Islet precursor cell (in vitro differentiated cells): Measurements from ENCODE around the gene TRPM2.
A peak's percentile ranks its signal among the peaks of the same experiment; 100 is the strongest.

Source experiments
- DNase-seq: peaks from one replicate; pipeline ENCODE4 v3.0.0-alpha.2; 2018

TRPM2 gene

GRCh38 chr21:44449473-44450363, 96.3 kb downstream of the TRPM2 start:
- peak; percentile 61 for DNase-seq

DNA sequence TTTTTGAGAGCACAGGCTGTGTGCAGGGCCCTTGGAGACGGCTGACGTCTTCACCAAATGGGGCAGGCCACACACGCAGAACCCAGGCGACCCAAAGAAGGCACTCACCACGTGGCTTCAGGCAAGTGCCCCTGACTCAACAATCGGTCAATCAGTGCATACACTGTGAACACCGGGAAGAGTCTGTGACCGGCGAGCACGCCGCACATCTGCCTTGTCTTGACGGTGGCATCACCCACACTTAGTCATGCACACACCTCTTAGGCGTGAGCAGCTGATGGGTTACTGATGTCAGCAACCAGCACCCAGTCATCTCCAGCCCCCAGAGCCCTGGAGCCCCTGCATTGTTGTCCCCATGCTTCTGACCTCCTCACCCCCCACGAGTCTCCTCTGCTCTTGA, 97.0 kb downstream of the TRPM2 start:
- peak; percentile 34 for DNase-seq

- peak; percentile 31 for DNase-seq
Measured at GRCh38 chr21:44450999-44451398, 97.6 kb downstream of the TRPM2 start.

DNA sequence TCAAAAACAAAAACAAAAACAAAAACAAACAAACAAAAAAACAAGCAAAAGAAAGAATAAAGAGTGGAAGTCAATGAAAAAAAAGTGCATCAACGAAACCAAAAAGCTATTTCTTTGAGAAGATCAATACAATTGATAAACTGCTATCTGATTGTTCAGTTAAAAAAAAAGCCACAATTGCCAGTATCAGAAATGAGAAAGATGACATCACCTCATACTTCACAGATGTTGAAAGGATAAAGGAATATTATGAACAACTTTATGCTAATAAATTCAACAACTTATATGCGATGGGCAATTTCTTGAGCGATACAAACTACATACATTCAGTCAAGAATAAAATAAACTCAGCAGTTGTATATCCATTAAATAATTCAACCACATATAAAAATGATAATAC, 99.7 kb downstream of the TRPM2 start:
- DNase-seq = no peak

- DNase-seq = peak; percentile 16
Measured at GRCh38 chr21:44454058-44454457, 100.6 kb downstream of the TRPM2 start.

DNA sequence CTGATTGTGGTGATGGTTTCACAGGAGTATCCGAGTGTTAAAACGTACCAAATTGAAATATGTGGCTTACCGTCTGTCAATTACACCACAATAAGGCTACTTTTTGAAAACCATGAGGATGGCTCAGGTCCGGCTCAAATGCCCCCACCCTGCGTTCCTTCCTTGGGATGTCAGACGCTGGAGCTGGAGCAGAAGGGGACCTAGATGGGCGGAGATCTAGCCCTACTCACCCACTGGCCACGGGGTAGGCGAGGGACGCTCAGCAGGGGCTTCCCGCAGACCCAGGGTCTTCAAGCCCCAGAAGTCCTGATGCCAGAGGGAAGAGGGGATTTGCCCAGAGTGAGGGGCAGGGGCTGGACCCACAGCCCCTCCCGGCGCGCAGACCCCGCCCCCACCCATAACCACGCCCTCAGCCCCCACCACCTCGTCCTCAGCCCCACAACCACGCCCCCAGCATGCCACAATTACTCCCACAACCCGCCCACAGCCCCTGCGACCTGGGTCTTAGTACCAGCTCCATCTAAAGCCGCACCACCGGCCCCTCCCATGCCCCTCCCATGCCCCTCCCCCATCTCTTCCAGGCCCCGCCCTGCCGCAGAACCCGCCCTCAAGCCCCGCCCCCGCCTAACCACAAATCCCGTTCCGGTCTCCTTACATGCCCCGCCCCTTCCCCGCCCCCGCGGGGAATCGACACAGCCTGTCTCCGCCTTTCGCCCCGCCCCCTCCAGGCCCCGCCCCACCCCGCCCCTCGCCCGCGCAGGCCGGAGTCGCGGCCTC, 101.5 kb downstream of the TRPM2 start, which contains the start of gene LRRC3:
Gene LRRC3 (plus strand): TSS at position 764 of the 777 bp plus-strand sequence. CDS start 1,135 bp downstream, outside the sequence.
- DNase-seq = peak; percentile 98

- peak; percentile 70 for DNase-seq
Measured at GRCh38 chr21:44455524-44456213, 102.2 kb downstream of the TRPM2 start.

DNA sequence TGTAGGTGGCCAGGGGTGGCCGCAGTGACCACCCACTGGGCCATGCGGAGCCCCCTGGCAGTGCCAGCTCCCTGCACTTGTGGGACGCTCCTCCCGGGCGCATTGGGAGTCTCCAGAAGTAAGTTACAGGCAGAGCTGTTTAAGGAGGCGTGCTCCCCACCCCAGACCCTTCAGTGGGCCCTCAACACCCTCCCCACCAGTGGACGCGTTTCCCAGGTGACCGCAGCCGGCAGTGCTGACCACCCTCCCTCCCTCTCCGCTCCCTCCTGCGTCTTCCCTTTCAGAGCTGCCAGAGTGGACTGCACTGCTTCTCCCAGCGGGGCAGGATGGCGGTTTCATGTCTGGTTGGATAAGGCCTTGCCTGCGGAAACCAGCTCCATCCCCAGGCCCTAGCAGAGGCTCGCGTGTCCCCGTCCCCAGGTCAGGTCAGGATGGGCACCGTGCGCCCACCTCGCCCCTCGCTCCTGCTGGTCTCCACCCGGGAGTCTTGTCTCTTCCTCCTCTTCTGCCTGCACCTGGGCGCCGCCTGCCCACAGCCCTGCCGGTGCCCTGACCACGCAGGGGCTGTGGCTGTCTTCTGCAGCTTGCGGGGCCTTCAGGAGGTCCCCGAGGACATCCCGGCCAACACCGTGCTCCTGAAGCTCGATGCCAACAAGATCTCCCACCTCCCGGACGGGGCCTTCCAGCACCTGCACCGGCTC, 102.9 kb downstream of the TRPM2 start:
- no peak for DNase-seq

GRCh38 chr21:44456915-44457736, 103.7 kb downstream of the TRPM2 start:
- DNase-seq = no peak

- DNase-seq = no peak
Measured at GRCh38 chr21:44458971-44459711, 105.7 kb downstream of the TRPM2 start.

GRCh38 chr21:44459712-44460440, 106.5 kb downstream of the TRPM2 start:
- DNase-seq = no peak

- no peak for DNase-seq
Measured at GRCh38 chr21:44460441-44460755, 107.0 kb downstream of the TRPM2 start.

DNA sequence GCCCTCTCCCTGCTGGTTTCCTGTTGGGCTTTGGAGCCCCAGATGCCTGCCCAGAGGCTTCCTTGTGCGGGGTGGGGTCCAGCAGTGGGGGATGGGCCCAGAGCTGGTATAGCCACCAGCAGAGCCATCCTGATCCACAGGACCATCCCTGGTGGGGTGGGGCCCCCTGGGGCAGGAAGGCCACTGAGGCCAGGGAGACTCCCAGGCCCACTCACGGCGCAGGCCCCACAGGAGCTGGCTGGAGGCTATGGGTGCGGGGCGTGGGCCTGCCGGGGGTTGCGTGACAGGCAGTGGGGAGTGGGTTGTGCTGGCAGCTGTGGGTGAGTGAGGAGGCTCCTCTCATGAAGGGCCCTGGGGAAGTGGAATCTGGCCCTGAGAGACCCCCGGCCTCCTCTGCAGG, 107.6 kb downstream of the TRPM2 start:
- no peak for DNase-seq

GRCh38 chr21:44461464-44462001, 108.1 kb downstream of the TRPM2 start:
- peak; percentile 63 for DNase-seq

DNA sequence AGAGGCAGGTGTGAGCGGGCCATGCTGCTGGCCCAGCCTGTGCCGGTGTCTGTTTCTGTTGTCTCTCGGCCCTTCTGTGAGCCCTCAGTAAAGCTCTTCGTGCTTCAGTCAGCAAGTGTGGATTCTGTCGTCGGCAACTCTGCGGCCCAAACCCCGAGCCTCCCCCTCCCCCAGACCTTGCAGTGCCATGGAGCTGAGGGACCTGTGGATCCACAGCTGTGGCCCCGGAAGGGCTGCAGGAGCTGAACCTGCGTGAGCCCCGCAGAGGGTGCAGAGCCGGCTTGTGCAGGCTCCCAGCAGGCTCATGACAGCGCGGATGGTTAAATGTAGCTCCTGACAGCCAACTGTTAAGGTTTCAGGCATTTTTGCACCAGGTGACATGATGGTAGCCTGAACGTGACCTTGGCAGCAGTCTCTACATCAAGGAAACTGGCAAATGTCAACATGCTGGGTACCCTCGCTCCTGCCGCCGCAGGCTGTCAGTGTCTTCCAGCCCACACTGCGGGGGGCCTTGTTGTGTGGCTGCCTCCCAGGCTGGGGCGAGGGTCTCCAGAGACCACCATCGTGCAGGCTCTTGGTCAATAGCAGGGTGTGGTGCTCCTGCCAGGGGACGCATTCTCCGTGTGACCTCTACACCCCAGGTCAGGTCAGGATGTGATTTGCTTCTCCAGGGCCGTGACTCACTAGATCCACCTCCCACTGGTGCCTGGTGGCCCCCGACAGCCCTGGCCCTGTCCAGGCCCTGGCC, 108.8 kb downstream of the TRPM2 start:
- no peak for DNase-seq

GRCh38 chr21:44462834-44463200, 109.4 kb downstream of the TRPM2 start:
- peak; percentile 44 for DNase-seq

DNA sequence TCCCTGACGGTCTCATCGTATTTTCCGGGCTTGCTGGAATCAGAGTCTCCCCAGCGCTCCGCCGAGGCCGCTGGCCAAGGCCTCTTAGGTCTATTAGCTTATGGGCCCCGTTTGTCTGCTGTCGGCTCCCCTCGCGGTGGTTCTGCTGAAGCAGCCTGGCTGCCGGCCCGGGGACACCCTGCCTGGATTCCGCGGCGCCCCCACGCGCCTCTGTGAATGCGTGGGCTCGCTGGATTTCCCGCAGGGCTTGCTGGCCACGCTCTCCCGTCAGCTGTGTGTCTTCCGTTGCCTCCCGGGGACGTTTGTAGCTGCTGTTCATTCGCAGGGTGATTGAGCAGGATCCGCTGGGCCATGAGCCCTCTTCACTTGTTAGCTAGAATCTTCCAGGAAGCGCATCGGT, 110.3 kb downstream of the TRPM2 start:
- no peak for DNase-seq

DNA sequence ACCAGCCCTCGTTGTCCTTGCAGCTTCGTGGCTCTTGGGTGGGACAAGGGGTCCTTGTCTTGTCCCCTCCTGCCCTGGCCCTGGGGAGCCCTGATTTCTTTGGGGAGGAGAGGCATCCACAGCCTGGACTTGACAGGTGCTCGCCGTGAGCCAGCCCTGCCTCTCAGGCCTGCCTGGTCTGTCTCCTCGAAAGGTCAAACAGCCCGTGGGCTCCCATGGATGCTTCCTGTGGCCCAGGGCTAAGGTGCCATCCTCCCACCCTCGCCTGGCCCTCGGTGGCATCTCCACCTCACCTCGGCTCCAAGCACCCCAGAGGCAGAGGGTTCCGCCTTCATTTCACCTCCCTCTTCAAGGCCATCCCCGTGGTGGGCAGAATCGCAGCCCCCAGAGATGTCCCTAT, 110.9 kb downstream of the TRPM2 start:
- DNase-seq = no peak

DNA sequence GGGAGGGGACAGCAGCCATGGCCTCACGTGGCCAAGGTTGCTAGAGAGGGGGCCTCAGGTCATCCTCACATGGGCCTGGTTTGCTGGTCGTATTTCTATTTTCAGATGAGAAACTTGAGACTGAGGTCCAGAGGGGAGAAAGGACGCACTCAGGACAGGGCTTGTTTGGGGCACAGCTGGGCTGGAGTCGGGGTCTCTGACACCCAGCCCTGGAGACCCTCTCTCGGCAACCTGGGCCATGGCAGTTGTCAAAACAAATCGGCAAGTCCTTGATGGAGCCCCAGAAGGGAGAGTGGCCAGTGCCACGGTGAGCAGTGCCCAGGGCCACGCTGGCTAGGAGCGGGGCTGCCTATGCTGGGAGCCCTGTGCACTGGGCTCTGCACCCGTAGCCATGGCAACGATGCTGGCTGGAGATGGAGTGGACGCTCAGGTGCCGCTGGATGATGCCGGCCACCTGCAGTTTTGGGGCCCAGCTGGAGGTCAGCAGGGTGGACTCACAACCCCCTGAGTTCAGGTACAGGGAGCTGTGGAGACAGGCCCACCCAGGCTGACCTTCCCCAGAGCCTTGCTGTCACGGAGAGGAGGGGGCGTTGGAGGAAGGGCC, 113.0 kb downstream of the TRPM2 start:
- no peak for DNase-seq
